Osteoblast (primary cell): ENCODE results near the gene COX6B2. TPM values are rescaled to one million over a fixed set of nuclear protein-coding genes. Genes with fewer than 3 reads are reported as not detected.

Experiments used
- DNase-seq: peaks from one replicate; pipeline ENCODE4 v3.0.0; 2011; ENCODE audit warnings: low spot score, mixed read lengths; ENCODE audit not compliant: insufficient read length; ENCODE audit errors: missing footprints
- H2AFZ ChIP-seq: 2 replicates; pipeline ENCODE4 v1.6.0; 2011; ENCODE audit warnings: mild to moderate bottlenecking, low read length
- H3K27ac ChIP-seq: 2 replicates; pipeline ENCODE4 v1.5.1; 2011; ENCODE audit warnings: mild to moderate bottlenecking, low read depth, low read length, moderate library complexity
- H3K27me3 ChIP-seq: 2 replicates; pipeline ENCODE4 v1.6.0; 2012; ENCODE audit warnings: mild to moderate bottlenecking, control low read depth, inconsistent platforms, low read length, moderate library complexity; ENCODE audit not compliant: insufficient read depth
- H3K36me3 ChIP-seq: 2 replicates; pipeline ENCODE4 v1.5.1; 2011; ENCODE audit warnings: mild to moderate bottlenecking, low read length, control low read depth, moderate library complexity; ENCODE audit not compliant: insufficient read depth
- H3K4me1 ChIP-seq: 2 replicates; pipeline ENCODE4 v1.5.1; 2011; ENCODE audit warnings: mild to moderate bottlenecking, low read length, control low read depth, moderate library complexity; ENCODE audit not compliant: insufficient read depth
- H3K4me2 ChIP-seq: 2 replicates; pipeline ENCODE4 v1.6.0; 2011; ENCODE audit warnings: mild to moderate bottlenecking, low read length; ENCODE audit not compliant: insufficient read depth
- H3K4me3 ChIP-seq: fragments of 200-600 bp; sonication (generic); 3 replicates; pipeline ENCODE4 v1.5.1; 2012; ENCODE audit warnings: mild to moderate bottlenecking, low read length, inconsistent platforms; ENCODE audit not compliant: insufficient read depth
- H3K79me2 ChIP-seq: 2 replicates; pipeline ENCODE4 v1.6.0; 2012; ENCODE audit warnings: mild to moderate bottlenecking, low read length, control low read depth, inconsistent platforms; ENCODE audit not compliant: insufficient read depth
- H3K9me3 ChIP-seq: 2 replicates; pipeline ENCODE4 v1.5.1; 2011; ENCODE audit warnings: low read depth, low read length, control low read depth
- H4K20me1 ChIP-seq: 2 replicates; pipeline ENCODE4 v1.6.0; 2012; ENCODE audit warnings: mild to moderate bottlenecking, low read length, control low read depth; ENCODE audit not compliant: insufficient read depth
- CTCF ChIP-seq: IDR thresholded peaks from 2 replicates; pipeline ENCODE4 v1.5.1; 2011; ENCODE audit warnings: mild to moderate bottlenecking, low read depth, low read length, moderate library complexity; ENCODE audit errors: extremely low read depth
- total RNA-seq: library from RNA; depleted of rRNA; stranded (reverse); fragments of >200 nt; gene quantifications from 2 replicates; pipeline ENCODE4 v1.2.3, GENCODE V29; 2012

The COX6B2 gene
- total RNA-seq, 1 donor, result not detected

GRCh38 chr19:55346725-55347441, 7.6 kb downstream of the COX6B2 start:
- peak; percentile 84 for DNase-seq
- TF ChIP-seq CTCF, result no peak
- H3K9me3 ChIP-seq, result no peaks in the 10 kb centered on the region
- no peaks in the 10 kb centered on the region for H3K79me2 ChIP-seq
- H3K4me2 ChIP-seq, result no peak overlapping the region
- peaks cover 4% of the 10 kb centered on the region for H3K27me3 ChIP-seq
- H4K20me1 ChIP-seq, result peaks cover 2% of the 10 kb centered on the region
- H3K27ac ChIP-seq, result no peak overlapping the region
- peaks cover 4% of the 10 kb centered on the region for H3K36me3 ChIP-seq
- no peak overlapping the region for H2AFZ ChIP-seq
- no peaks in the 10 kb centered on the region for H3K4me1 ChIP-seq
- H3K4me3 ChIP-seq, result no peak overlapping the region

- Histone ChIP-seq H4K20me1 (peaks cover 8% of the 10 kb centered on the region), H3K27me3 (no peaks in the 10 kb centered on the region), H2AFZ (no peak overlapping the region), H3K27ac (no peak overlapping the region), H3K4me2 (no peak overlapping the region), H3K4me1 (peaks cover 4% of the 10 kb centered on the region), H3K4me3 (no peak overlapping the region), H3K9me3 (no peaks in the 10 kb centered on the region), H3K36me3 (peaks cover 4% of the 10 kb centered on the region), H3K79me2 (no peaks in the 10 kb centered on the region)
- DNase-seq, result peak; percentile 87
- TF ChIP-seq CTCF, result no peak
Observed at GRCh38 chr19:55345818-55346724, 8.4 kb downstream of the COX6B2 start.

GRCh38 chr19:55345101-55345817, 9.3 kb downstream of the COX6B2 start:
- H3K4me3 ChIP-seq, result no peak overlapping the region
- H3K27ac ChIP-seq, result no peak overlapping the region
- H4K20me1 ChIP-seq, result peaks cover 8% of the 10 kb centered on the region

More at GRCh38 chr19:55345101-55345817, 9.3 kb downstream of the COX6B2 start:
- Histone ChIP-seq H3K27me3 (no peaks in the 10 kb centered on the region), H3K4me1 (peaks cover 6% of the 10 kb centered on the region), H3K36me3 (peaks cover 4% of the 10 kb centered on the region), H3K4me2 (no peak overlapping the region), H3K79me2 (peaks cover 6% of the 10 kb centered on the region), H3K9me3 (no peaks in the 10 kb centered on the region), H2AFZ (no peak overlapping the region)
- TF ChIP-seq CTCF, result no peak
- no peak for DNase-seq
